ENCODE results near the gene NRG3.

Gene NRG3

DNA sequence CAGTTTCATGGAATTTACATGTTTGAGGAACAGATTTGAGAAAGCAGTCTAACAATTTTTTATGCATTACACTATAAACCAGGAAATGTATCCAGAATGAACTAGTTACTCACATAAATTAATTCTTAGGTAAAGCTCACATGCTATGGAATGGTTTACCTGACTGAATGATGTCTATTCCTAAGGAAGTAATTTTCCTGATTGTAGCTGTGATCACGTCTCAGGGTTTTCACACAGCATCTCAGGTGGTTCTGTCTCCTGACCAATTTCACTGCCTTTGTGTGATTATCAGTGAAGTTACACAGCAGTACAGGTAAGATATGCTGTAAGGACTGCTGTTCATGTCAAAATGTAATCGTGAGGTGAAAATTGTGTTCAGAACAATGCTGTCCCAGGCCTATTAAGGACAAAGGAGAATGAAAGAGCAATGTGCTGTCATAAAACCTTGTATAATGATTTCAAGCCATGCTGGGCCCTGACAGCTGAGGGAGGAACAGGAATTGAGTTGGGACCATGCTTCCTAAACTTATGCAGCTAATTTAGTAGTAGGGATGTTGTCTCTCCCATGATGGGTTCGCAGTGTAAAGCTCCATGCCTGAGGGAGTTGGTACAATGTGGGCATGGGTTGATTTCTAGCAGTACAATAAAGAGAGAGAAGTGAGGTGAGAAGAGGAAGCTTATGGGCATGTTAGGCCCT lies 631.8 kb downstream of the NRG3 start:
- DNase-seq, result no peak

DNA sequence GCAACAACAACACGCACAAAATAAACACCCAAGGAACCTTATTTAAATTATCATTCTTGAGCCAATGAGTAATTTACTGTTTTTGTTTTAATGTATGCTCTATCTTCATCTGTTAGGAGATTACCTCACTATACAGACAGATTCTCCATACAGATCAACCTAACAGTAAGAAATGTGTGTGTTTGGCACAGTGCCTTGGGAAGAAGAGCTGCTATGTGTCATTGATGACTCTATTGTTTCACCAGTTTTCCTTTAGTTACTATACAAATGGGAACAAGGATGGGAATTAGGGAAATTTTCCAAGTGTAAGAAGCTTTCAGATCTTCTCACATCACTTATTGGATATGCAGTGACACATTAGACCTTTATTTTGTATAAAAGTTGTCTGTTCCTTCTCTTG lies 640.3 kb downstream of the NRG3 start:
- DNase-seq, result no peak

- no peak for DNase-seq
These were observed 654.1 kb downstream of the NRG3 start for GRCh38 chr10:82529062-82529461.

GRCh38 chr10:82535457-82535856 lies 660.5 kb downstream of the NRG3 start:
- no peak for DNase-seq

- DNase-seq, result no peak
These were observed 661.7 kb downstream of the NRG3 start for GRCh38 chr10:82536668-82537067.

DNA sequence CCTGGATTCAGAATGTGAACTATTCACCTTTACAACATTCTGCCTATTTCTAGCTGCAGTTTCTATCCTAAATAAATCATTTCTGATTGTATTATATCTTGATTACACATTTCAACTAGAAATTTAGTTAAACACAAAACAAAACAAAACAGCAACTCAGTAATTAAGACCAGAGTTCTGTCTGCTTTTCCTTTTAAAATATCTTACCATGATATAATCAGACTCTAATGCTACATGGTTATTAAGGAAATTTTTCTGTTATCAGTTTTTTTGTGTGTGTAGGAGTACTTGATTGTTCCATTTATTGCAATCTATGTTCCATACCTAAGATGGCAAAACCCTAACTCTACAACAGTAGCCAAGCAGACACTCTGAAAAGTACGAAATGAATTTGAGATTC lies 663.3 kb downstream of the NRG3 start:
- no peak for DNase-seq

- no peak for DNase-seq
These were observed 668.6 kb downstream of the NRG3 start for GRCh38 chr10:82543631-82544030.

DNA sequence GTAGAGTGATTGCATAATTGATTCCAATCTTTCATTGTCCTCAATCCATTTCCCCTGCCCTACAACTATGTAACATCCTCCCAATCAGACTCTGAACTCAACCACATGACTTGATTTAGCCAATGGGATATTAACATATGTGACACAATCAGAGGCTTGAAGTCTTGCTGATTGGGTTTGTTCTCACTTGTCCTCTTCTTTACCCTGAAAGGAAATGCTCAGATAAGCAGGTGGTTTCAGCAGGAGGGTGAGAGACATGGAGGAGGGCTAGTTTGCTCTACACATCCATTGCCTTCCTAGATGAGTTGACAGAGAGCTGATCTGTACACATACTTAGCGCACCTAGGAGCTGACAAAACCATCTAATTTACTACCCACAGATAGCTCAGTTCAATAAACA lies 669.4 kb downstream of the NRG3 start:
- no peak for DNase-seq

GRCh38 chr10:82551506-82551905 lies 676.5 kb downstream of the NRG3 start:
- no peak for DNase-seq

GRCh38 chr10:82552267-82552666 lies 677.3 kb downstream of the NRG3 start:
- DNase-seq, result no peak

DNA sequence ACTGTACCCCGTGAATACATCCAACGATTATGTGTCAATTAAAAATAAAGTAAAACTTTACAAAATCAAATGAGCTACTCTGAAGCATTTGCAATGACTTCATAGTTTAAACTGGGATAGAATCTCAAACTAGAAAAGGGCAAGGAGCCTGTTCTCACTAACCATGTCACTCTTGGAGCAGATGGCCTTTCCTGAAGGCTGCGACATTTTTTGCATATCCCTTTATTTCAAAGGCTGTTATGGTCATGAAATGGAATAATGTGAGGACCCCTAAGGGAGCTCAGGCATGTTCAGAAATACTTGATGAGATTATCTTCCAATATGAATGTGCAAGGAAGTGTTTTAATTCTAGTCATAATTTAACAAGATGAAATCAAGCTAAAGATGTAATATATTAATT lies 679.4 kb downstream of the NRG3 start:
- DNase-seq, result no peak

GRCh38 chr10:82558014-82558607 lies 683.1 kb downstream of the NRG3 start:
- DNase-seq, result no peak

DNA sequence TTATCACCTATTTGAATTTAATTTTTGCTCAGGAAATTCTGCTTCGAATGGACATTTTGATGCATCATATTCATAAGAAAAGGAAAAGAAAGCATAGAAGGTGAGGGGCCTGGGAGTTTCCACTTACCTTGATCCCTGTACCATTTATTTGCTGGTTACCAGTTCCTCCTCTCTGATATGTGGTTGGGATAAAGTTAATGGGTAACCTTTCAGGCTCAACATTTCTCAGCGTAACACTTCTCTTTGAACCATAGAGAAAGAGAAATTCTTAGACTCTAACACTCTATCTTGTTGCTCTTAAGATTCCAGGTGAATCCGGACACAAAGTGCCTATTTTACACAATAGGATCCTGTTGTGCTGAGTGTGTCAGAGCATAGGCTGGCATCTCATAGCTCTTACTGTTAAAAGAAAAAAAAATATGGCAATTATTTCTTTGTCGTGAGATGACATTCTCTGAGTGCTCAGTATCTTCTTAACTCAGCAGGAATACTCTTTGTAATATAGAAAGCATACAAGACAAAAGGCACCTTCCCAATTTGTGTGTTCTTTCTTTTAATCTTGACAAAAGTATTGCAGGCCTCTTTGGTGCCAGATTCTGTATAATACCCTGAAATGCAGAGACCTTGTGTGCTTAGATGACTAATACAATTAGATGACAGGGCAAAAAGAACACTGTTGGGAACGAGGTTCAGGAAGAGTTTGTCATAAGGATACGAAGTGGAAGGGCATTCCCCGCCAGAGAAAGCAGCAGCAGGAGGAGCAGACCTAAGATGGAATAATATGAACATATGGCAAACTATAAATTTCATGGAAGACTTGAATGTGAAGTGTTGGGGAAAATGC lies 689.6 kb downstream of the NRG3 start:
- peak; percentile 97 for DNase-seq

GRCh38 chr10:82565197-82565575 lies 690.2 kb downstream of the NRG3 start:
- DNase-seq, result no peak

GRCh38 chr10:82572744-82573143 lies 697.8 kb downstream of the NRG3 start:
- DNase-seq, result peak; percentile 93

GRCh38 chr10:82574081-82574480 lies 699.1 kb downstream of the NRG3 start:
- no peak for DNase-seq

DNA sequence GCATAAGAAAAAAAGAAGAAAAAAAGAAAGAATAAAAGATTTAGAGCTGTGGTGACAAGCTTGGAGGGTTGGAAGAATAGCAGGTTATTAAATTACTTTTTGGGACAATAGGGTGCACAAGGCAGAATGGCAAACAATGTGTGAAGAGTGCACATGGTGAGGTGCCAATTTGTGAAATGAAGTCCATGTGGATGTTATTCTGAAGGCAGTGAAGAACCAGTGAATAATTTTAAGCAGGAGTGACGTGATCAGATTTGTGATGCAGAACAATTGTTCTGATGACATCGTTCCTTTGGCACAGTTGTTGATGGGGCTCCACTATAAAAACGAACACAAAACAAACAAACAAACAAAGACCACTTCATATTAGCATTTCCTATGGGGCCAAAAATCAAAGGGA lies 700.3 kb downstream of the NRG3 start:
- DNase-seq, result peak; percentile 19

GRCh38 chr10:82576093-82576492 lies 701.1 kb downstream of the NRG3 start:
- DNase-seq, result no peak

GRCh38 chr10:82581940-82582339 lies 706.9 kb downstream of the NRG3 start:
- DNase-seq, result no peak

DNA sequence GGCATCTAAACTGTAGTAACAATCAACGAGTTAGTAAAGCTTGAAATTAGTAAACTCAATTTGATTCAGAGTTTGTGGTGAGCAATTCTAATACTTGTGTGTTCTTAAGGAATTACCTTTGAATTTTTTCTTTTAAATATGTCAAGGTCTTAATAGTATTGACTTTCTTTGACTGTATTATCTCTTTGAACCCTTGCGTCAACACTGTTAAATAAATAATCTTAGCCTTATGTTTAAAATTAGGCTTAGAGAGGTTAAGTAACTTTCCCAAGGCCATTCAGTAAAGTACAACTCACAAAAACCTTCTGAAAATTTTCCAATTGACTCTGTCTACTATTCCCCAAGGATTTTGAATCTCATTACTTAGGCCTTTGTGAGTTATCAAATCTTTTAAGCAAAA lies 716.4 kb downstream of the NRG3 start:
- no peak for DNase-seq

DNA sequence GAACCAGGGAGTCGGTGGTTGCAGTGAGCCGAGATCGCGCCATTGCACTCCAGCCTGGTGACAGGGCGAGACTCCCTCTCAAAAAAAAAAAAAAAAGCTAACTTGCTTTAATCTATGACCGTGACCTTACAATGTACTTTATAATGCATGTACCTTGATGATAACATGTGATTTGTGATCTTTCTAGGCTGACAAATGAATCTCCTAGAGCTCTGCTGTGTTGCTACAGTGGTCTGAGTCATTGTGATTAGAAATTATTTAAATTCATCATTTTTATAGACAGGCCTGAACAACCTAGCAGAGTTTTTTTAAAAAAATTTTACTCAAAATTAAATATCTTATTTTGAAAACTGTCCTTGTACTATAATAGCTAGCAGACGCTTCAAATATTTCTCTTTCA lies 722.8 kb downstream of the NRG3 start:
- DNase-seq, result no peak

- DNase-seq, result no peak
These were observed 734.9 kb downstream of the NRG3 start for GRCh38 chr10:82609845-82610244.

- peak; percentile 64 for DNase-seq
These were observed 743.0 kb downstream of the NRG3 start for GRCh38 chr10:82618007-82618406.

- no peak for DNase-seq
These were observed 746.7 kb downstream of the NRG3 start for GRCh38 chr10:82621680-82622079.

All from NCI-H446 treated with DMSO at 0.1 percent for 48 hours (cell line).